Endothelial cell (in vitro differentiated cells): Measurements from ENCODE around the gene UBE2QL1. TPM values are rescaled to one million over a fixed set of nuclear protein-coding genes. Genes with fewer than 3 reads are reported as not detected.

Source experiments
- DNase-seq: peaks from one replicate; pipeline ENCODE4 v3.0.0; 2021; ENCODE audit warnings: low spot score
- H3K27ac Mint-ChIP-seq: one replicate; pipeline ENCODE4 v1.8.0; 2021; ENCODE audit warnings: mixed read lengths, inconsistent platforms; ENCODE audit not compliant: unreplicated experiment
- H3K27me3 Mint-ChIP-seq: one replicate; pipeline ENCODE4 v1.8.0; 2021; ENCODE audit warnings: mild to moderate bottlenecking, moderate library complexity, mixed read lengths, inconsistent platforms; ENCODE audit not compliant: unreplicated experiment
- H3K36me3 Mint-ChIP-seq: one replicate; pipeline ENCODE4 v1.8.0; 2021; ENCODE audit warnings: mild to moderate bottlenecking, low read depth, mixed read lengths, inconsistent platforms; ENCODE audit not compliant: unreplicated experiment
- H3K4me1 Mint-ChIP-seq: one replicate; pipeline ENCODE4 v1.8.0; 2021; ENCODE audit warnings: mild to moderate bottlenecking, mixed read lengths, inconsistent platforms; ENCODE audit not compliant: unreplicated experiment
- H3K4me3 Mint-ChIP-seq: one replicate; pipeline ENCODE4 v1.8.0; 2021; ENCODE audit warnings: mild to moderate bottlenecking, mixed read lengths, inconsistent platforms; ENCODE audit not compliant: unreplicated experiment
- H3K9me3 Mint-ChIP-seq: one replicate; pipeline ENCODE4 v1.8.0; 2021; ENCODE audit warnings: mixed read lengths, inconsistent platforms; ENCODE audit not compliant: unreplicated experiment
- total RNA-seq: library from RNA; stranded (reverse); fragmentation: NEBNext Ultra II Directional; extraction: Animal tissue kit (Norgen Biotek cat#: 25700); gene quantifications from one replicate; pipeline ENCODE4 v1.2.1, GENCODE V29; 2021; ENCODE audit not compliant: unreplicated experiment
- TF ChIP-seq, protein P1 (sequence below): fragments of 200-600 bp; sonication (generic); IDR thresholded peaks from one replicate; pipeline ENCODE4 v1.5.0; 2021; ENCODE audit warnings: antibody characterized with exemption; ENCODE audit not compliant: unreplicated experiment

UBE2QL1 gene
- total RNA-seq, 1 donor from 2014 or later: 0.85 TPM

DNA sequence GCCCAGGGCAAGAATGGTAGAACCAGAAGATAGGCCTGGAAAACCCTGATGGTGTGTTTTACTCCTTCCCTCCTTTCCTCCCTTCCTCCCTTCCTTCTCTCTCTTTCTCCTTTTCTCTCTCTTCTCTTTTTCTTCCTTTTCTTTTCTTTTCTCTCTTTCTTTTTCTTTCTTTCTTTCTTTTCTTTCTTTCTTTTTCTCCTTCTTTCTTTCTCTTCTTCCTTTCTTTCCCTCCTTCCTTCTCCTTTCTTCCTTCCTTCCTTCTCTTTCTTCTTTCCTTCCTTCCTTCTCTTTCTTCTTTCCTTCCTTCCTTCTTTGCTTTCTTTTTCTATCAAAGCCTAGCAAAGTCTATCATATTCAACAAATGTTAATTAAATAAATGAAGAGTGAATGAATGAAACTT, 24.0 kb upstream of the UBE2QL1 start:
- Mint-ChIP-seq H3K27ac (no peak overlapping the region), H3K4me3 (no peak overlapping the region), H3K9me3 (no peaks in the 10 kb centered on the region), H3K27me3 (peaks cover 5% of the 10 kb centered on the region), H3K4me1 (peaks cover 7% of the 10 kb centered on the region), H3K36me3 (no peaks in the 10 kb centered on the region)
- no peak for DNase-seq
- TF ChIP-seq, protein P1, sequence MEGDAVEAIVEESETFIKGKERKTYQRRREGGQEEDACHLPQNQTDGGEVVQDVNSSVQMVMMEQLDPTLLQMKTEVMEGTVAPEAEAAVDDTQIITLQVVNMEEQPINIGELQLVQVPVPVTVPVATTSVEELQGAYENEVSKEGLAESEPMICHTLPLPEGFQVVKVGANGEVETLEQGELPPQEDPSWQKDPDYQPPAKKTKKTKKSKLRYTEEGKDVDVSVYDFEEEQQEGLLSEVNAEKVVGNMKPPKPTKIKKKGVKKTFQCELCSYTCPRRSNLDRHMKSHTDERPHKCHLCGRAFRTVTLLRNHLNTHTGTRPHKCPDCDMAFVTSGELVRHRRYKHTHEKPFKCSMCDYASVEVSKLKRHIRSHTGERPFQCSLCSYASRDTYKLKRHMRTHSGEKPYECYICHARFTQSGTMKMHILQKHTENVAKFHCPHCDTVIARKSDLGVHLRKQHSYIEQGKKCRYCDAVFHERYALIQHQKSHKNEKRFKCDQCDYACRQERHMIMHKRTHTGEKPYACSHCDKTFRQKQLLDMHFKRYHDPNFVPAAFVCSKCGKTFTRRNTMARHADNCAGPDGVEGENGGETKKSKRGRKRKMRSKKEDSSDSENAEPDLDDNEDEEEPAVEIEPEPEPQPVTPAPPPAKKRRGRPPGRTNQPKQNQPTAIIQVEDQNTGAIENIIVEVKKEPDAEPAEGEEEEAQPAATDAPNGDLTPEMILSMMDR: no peak

DNA sequence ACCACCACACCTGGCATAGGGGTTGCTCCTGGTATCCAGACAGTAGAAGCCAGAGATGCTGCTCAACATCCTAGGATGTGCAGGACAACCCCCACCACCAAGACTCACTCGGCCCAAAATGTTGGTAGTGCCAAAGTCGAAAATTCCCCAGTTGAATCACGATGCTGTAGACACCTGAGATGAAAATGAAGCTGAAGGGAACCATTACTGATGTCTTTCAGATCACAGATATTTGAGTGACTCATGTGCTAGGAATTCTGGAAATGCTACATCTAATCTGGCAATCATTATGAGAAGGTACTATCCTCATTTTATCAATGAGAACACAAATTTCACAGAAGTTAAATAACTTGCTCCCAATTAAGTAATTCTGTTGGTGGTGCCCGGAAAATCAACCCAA, 21.0 kb upstream of the UBE2QL1 start:
- TF ChIP-seq, protein P1: no peak
- Mint-ChIP-seq H3K9me3 (no peaks in the 10 kb centered on the region), H3K4me3 (no peak overlapping the region), H3K36me3 (no peaks in the 10 kb centered on the region), H3K27me3 (peaks cover 1% of the 10 kb centered on the region), H3K27ac (no peak overlapping the region), H3K4me1 (peaks cover 3% of the 10 kb centered on the region)
- no peak for DNase-seq

DNA sequence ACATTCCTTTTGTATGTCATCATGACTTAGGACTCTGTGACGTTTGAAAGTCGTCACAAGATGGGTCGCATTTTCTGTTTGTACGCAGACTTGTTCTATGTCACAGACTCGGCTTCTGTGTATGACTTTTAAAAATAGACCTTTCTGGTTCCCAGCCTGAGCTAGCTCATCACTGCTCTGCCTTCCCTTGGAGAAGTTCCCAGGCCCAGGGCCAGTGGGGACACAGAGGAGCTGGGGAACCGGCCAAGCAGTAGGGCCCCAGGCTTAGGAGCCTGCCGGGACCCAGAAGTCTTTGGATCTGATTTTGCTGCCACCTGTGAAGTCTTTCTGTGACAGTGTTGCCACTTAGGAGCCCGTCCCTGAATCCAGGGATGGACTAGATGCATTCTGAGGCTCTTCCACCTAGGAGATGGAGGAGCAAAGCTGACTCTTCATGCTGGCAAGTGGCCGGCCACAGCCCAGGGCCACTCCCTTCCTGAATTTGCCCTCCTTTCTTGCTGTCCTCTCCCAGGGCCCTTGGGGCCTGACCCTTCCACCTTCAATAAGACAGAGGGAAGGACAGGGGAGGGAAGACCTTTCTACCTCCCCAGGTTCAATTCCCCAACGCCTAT, 18.1 kb upstream of the UBE2QL1 start:
- Mint-ChIP-seq H3K36me3 (no peaks in the 10 kb centered on the region), H3K27ac (no peak overlapping the region), H3K9me3 (no peaks in the 10 kb centered on the region), H3K4me3 (no peak overlapping the region), H3K27me3 (peaks cover 1% of the 10 kb centered on the region), H3K4me1 (no peaks in the 10 kb centered on the region)
- DNase-seq: no peak
- TF ChIP-seq, protein P1: no peak

DNA sequence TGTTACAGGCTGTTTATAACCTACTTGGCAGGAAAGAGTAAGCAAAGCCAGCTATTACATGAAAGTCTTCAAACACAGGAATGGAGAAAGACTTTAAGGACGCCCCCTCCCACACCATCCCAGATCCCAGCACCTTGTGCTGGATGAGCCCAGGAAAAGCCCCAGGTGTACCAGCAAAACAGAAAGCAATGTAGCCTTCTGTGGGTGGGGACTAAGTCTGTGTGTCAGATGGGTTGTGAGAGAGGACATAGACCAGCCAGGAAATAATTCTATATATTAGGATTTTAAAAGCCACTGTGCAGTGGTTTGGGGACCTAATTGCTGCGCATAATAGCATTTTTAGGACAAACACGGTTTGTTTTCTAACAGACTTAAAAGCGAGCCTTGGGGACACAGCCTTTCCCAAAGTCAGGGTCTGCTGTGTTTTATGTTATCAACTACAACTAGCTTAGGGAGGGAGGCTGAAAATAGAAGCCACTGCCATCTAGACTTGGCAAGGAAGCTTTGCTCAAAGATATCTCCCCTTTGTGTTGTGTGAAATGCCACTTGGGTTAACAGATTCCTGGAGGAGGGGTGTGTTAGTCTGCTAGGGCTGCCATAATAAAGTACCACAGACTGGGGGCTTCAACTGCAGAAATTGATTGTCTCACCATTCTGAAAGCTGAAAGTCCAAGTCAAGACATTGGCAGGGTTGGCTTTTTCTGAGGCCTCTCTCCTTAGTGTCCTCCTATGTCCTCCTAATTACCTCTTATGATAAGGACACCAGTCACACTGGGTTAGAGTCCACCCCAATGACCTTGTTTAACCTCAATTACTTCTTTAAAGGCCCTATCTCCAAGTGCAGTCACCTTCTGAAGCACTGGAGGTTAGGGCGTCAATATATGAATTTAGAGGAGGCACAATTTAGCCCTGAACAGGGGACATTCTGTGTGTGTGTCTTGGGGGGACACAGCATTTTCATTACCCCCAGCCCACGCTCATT, 17.2 kb upstream of the UBE2QL1 start:
- no peaks in the 10 kb centered on the region for H3K9me3 Mint-ChIP-seq
- H3K27me3 Mint-ChIP-seq: peaks cover 1% of the 10 kb centered on the region
- no peak overlapping the region for H3K27ac Mint-ChIP-seq

More for the DNA sequence above, 17.2 kb upstream of the UBE2QL1 start:
- Mint-ChIP-seq H3K4me3 (no peak overlapping the region), H3K36me3 (no peaks in the 10 kb centered on the region), H3K4me1 (no peaks in the 10 kb centered on the region)
- DNase-seq: no peak
- TF ChIP-seq, protein P1: no peak
